ENCODE measurements around the gene AP3B1. TPM values are rescaled to one million over a fixed set of nuclear protein-coding genes. Genes with fewer than 3 reads are reported as not detected.

The AP3B1 gene
- total RNA-seq, 1 experiment from 2014 or later = 41.8 TPM

- Histone ChIP-seq H3K18ac (ENCODE audit: insufficient read length, low read depth, low read length) (no peak overlapping the region), H2AFZ (ENCODE audit: low read length) (no peak overlapping the region), H3K4me1 (ENCODE audit: insufficient read depth, low read length) (no peaks in the 10 kb centered on the region), H3K4ac (ENCODE audit: low read depth, low read length) (no peak overlapping the region), H4K20me1 (ENCODE audit: control insufficient read depth, insufficient read depth, insufficient read length) (no peaks in the 10 kb centered on the region), H3K23ac (ENCODE audit: insufficient read length, low read depth, low read length) (no peak overlapping the region), H3K9ac (ENCODE audit: extremely low read depth, insufficient read length, low read length) (no peak overlapping the region), H3K27me3 (ENCODE audit: insufficient read depth, low read length) (no peaks in the 10 kb centered on the region), H3K56ac (ENCODE audit: insufficient read length, low read depth, low read length) (no peak overlapping the region), H4K5ac (ENCODE audit: insufficient read length, low read depth, low read length) (no peak overlapping the region), H3K79me2 (ENCODE audit: insufficient read depth, low read length) (no peaks in the 10 kb centered on the region), H3K79me1 (ENCODE audit: insufficient read depth, low read depth, low read length, poor library complexity, severe bottlenecking) (no peaks in the 10 kb centered on the region), H2BK120ac (ENCODE audit: low read depth, low read length, poor library complexity, severe bottlenecking) (no peak overlapping the region), H2BK20ac (ENCODE audit: low read depth, low read length, poor library complexity, severe bottlenecking) (no peak overlapping the region), H2BK5ac (ENCODE audit: insufficient read length, low read length) (no peak overlapping the region), H3K9me3 (ENCODE audit: control insufficient read depth, low read depth, low read length) (no peaks in the 10 kb centered on the region), H4K8ac (replicated peaks; ENCODE audit: insufficient read length, low read depth, low read length) (no peak overlapping the region), H3K27ac (ENCODE audit: insufficient read length, low read depth, low read length) (no peak overlapping the region), H3K4me2 (ENCODE audit: insufficient read depth, insufficient read length, low read length) (no peak overlapping the region), H2AK5ac (ENCODE audit: insufficient read length, low read length) (no peak overlapping the region), H2BK15ac (ENCODE audit: low read depth, low read length) (no peak overlapping the region), H3K14ac (ENCODE audit: insufficient read depth, low read length) (no peak overlapping the region), H2BK12ac (ENCODE audit: insufficient read length, low read depth, low read length) (no peak overlapping the region), H4K91ac (ENCODE audit: insufficient read length, low read depth, low read length) (no peak overlapping the region), H3K23me2 (ENCODE audit: insufficient read length, low read depth, low read length, poor library complexity, severe bottlenecking) (no peaks in the 10 kb centered on the region), H3T11ph (ENCODE audit: low read length) (no peak overlapping the region)
- H3K27ac Mint-ChIP-seq = no peak overlapping the region
- H3K9me3 Mint-ChIP-seq = peaks cover 2 to 12% of the 10 kb centered on the region in 2 experiments; a peak in 3 of 5 replicates
- H3K4me1 Mint-ChIP-seq = peaks cover 6 to 9% of the 10 kb centered on the region in 2 experiments
- no peaks in the 10 kb centered on the region for H3K27me3 Mint-ChIP-seq (ENCODE audit: low read depth)
- peaks cover 14 to 16% (median 15%) of the 10 kb centered on the region in 3 experiments; a peak in 6 of 7 replicates for H3K36me3 Mint-ChIP-seq (ENCODE audit: insufficient read depth in 1 of 3, low read depth in 3 of 3)
- no peak overlapping the region for H3K4me3 Mint-ChIP-seq
- no peak for DNase-seq
- TF ChIP-seq, protein P1, sequence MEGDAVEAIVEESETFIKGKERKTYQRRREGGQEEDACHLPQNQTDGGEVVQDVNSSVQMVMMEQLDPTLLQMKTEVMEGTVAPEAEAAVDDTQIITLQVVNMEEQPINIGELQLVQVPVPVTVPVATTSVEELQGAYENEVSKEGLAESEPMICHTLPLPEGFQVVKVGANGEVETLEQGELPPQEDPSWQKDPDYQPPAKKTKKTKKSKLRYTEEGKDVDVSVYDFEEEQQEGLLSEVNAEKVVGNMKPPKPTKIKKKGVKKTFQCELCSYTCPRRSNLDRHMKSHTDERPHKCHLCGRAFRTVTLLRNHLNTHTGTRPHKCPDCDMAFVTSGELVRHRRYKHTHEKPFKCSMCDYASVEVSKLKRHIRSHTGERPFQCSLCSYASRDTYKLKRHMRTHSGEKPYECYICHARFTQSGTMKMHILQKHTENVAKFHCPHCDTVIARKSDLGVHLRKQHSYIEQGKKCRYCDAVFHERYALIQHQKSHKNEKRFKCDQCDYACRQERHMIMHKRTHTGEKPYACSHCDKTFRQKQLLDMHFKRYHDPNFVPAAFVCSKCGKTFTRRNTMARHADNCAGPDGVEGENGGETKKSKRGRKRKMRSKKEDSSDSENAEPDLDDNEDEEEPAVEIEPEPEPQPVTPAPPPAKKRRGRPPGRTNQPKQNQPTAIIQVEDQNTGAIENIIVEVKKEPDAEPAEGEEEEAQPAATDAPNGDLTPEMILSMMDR (conservative IDR thresholded peaks at IDR 0.05) = no peak
These were observed 70.1 kb downstream of the AP3B1 start for GRCh38 chr5:78224358-78224757.

Measured in H9 (cell line).